SU-DHL-6 (cell line): ENCODE measurements around the gene VPS29.

ENCODE experiments used
- CTCF ChIP-seq: fragments of 200-600 bp; sonication (generic); IDR thresholded peaks from one replicate; pipeline ENCODE4 v1.5.1; 2017; ENCODE audit warnings: antibody characterized with exemption, mild to moderate bottlenecking, low read length, moderate library complexity; ENCODE audit not compliant: insufficient read depth, poor library complexity, severe bottlenecking
- EZH2phosphoT487 ChIP-seq: fragments of 200-600 bp; sonication (generic), shearing (Covaris generic); conservative IDR thresholded peaks from 2 replicates; pipeline ENCODE4 v1.6.1; 2018; ENCODE audit warnings: mild to moderate bottlenecking, antibody characterized with exemption, low read length, moderate library complexity, mixed read lengths

- TF ChIP-seq EZH2phosphoT487: no peak
- no peak for TF ChIP-seq CTCF
Observed at GRCh38 chr12:110528277-110528839, 26.4 kb upstream of the VPS29 start.
